Activated CD4-positive, alpha-beta memory T cell treated with anti-CD3 and anti-CD28 coated beads, Interleukin-2, amount 10 ng/mL, durations not matched to agents 7 days and 5 days (primary cell): ENCODE measurements around the gene WDR38. TPM values are rescaled to one million over a fixed set of nuclear protein-coding genes. Genes with fewer than 3 reads are reported as not detected.

ENCODE experiments used
- CTCF ChIA-PET: fragments of 350-600 bp; sonication (Branson Sonifier 250); formaldehyde crosslinking; loops from one replicate; lab custom pipeline; 2021; ENCODE audit warnings: antibody characterized with exemption, inconsistent platforms; lab: Charles Lee
- POLR2A ChIA-PET: fragments of 350-600 bp; sonication (Branson Sonifier 250); formaldehyde crosslinking; loops from one replicate; lab custom pipeline; 2021; ENCODE audit warnings: antibody characterized with exemption; lab: Charles Lee
- DNase-seq: peaks from one replicate; pipeline ENCODE4 v3.0.0-alpha.2; 2020
- H3K27ac Mint-ChIP-seq: one replicate; pipeline ENCODE4 v1.8.0; 2021; ENCODE audit warnings: mild to moderate bottlenecking, mixed read lengths
- H3K27me3 Mint-ChIP-seq: one replicate; pipeline ENCODE4 v1.8.0; 2021; ENCODE audit warnings: mixed read lengths
- H3K36me3 Mint-ChIP-seq: one replicate; pipeline ENCODE4 v1.8.0; 2021; ENCODE audit warnings: low read depth, mixed read lengths
- H3K4me1 Mint-ChIP-seq: one replicate; pipeline ENCODE4 v1.8.0; 2021; ENCODE audit warnings: mixed read lengths
- H3K4me3 Mint-ChIP-seq: one replicate; pipeline ENCODE4 v1.8.0; 2021; ENCODE audit warnings: mild to moderate bottlenecking, mixed read lengths
- H3K9me3 Mint-ChIP-seq: one replicate; pipeline ENCODE4 v1.8.0; 2021; ENCODE audit warnings: mixed read lengths
- total RNA-seq, 2 experiments: library from RNA; stranded (reverse); gene quantifications; one replicate each; pipeline ENCODE4 v1.2.3, GENCODE V29; 2021

WDR38 gene
- not detected for total RNA-seq

- peaks cover 17% of the 10 kb centered on the region for H3K4me1 Mint-ChIP-seq
- no peaks in the 10 kb centered on the region for H3K9me3 Mint-ChIP-seq
- H3K27me3 Mint-ChIP-seq: peaks cover 10% of the 10 kb centered on the region
- H3K36me3 Mint-ChIP-seq: peaks cover 13% of the 10 kb centered on the region
- ChIA-PET POLR2A (interaction anchor here (0.9 to 7.9 kb wide), 10 partner anchors 9 to 388 kb away, joined by 3 to 66 read pairs (median 4); partner anchors contain the start of genes ARPC5L, HSPA5, NR6A1 and RPL35), CTCF (interaction anchor here (0.7 to 13.2 kb wide), 39 partner anchors 8 to 573 kb away, joined by 3 to 264 read pairs (median 4); partner anchors contain the start of genes ARPC5L, NR6A1, OLFML2A and RPL35)
- no peak within 1 kb of the TSS for H3K27ac Mint-ChIP-seq
- H3K4me3 Mint-ChIP-seq: peak within 1 kb of the TSS; percentile 56
- DNase-seq: peak; percentile 76
Observed at GRCh38 chr9:124852829-124853531, at the start of gene WDR38. Gene WDR38, plus strand, starts transcription at chr9:124853460. Its CDS starts 72 bp downstream, at chr9:124853532.

GRCh38 chr9:124803911-124804310 is 49.3 kb upstream of the WDR38 start:
- no peak overlapping the region for H3K27ac Mint-ChIP-seq
- ChIA-PET CTCF (no interaction called here), POLR2A (no interaction called here)
- no peaks in the 10 kb centered on the region for H3K4me1 Mint-ChIP-seq
- no peaks in the 10 kb centered on the region for H3K9me3 Mint-ChIP-seq
- H3K4me3 Mint-ChIP-seq: no peak overlapping the region
- H3K36me3 Mint-ChIP-seq: no peaks in the 10 kb centered on the region
- peaks cover 3% of the 10 kb centered on the region for H3K27me3 Mint-ChIP-seq
- DNase-seq: no peak

GRCh38 chr9:124805186-124805585 is 48.1 kb upstream of the WDR38 start:
- no peaks in the 10 kb centered on the region for H3K36me3 Mint-ChIP-seq
- H3K27ac Mint-ChIP-seq: no peak overlapping the region
- peaks cover 3% of the 10 kb centered on the region for H3K27me3 Mint-ChIP-seq
- no peaks in the 10 kb centered on the region for H3K4me1 Mint-ChIP-seq
- CTCF ChIA-PET: no interaction called here
- POLR2A ChIA-PET: no interaction called here
- DNase-seq: no peak
- no peaks in the 10 kb centered on the region for H3K9me3 Mint-ChIP-seq
- H3K4me3 Mint-ChIP-seq: no peak overlapping the region

- H3K27me3 Mint-ChIP-seq: peaks cover 3% of the 10 kb centered on the region
- H3K27ac Mint-ChIP-seq: no peak overlapping the region
- DNase-seq: no peak
- no peaks in the 10 kb centered on the region for H3K4me1 Mint-ChIP-seq
- no peak overlapping the region for H3K4me3 Mint-ChIP-seq
- ChIA-PET POLR2A (no interaction called here), CTCF (interaction anchor here (1.5 kb wide), 1 partner anchor 44 kb away, joined by 3 read pairs; the partner anchor contains the start of gene WDR38)
- H3K36me3 Mint-ChIP-seq: no peaks in the 10 kb centered on the region
- H3K9me3 Mint-ChIP-seq: no peaks in the 10 kb centered on the region
Observed at GRCh38 chr9:124808246-124808956, 44.9 kb upstream of the WDR38 start.

GRCh38 chr9:124809211-124809610 is 44.0 kb upstream of the WDR38 start:
- no peak overlapping the region for H3K4me3 Mint-ChIP-seq
- H3K27me3 Mint-ChIP-seq: peaks cover 3% of the 10 kb centered on the region
- DNase-seq: no peak
- no peaks in the 10 kb centered on the region for H3K9me3 Mint-ChIP-seq
- ChIA-PET POLR2A (no interaction called here), CTCF (interaction anchor here (1.5 kb wide), 1 partner anchor 44 kb away, joined by 3 read pairs; the partner anchor contains the start of gene WDR38)
- no peak overlapping the region for H3K27ac Mint-ChIP-seq
- no peaks in the 10 kb centered on the region for H3K4me1 Mint-ChIP-seq
- H3K36me3 Mint-ChIP-seq: no peaks in the 10 kb centered on the region

- H3K4me1 Mint-ChIP-seq: no peaks in the 10 kb centered on the region
- H3K9me3 Mint-ChIP-seq: no peaks in the 10 kb centered on the region
- DNase-seq: no peak
- CTCF ChIA-PET: interaction anchor here (0.6 kb wide), 1 partner anchor 58 kb away, joined by 4 read pairs; no protein-coding TSS in a partner anchor
- peaks cover 3% of the 10 kb centered on the region for H3K27me3 Mint-ChIP-seq
- no peak overlapping the region for H3K4me3 Mint-ChIP-seq
- POLR2A ChIA-PET: no interaction called here
- H3K27ac Mint-ChIP-seq: no peak overlapping the region
- H3K36me3 Mint-ChIP-seq: no peaks in the 10 kb centered on the region
Observed at GRCh38 chr9:124809741-124810500, 43.3 kb upstream of the WDR38 start.

GRCh38 chr9:124810663-124811355 is 42.5 kb upstream of the WDR38 start:
- CTCF ChIA-PET: no interaction called here
- POLR2A ChIA-PET: no interaction called here
- DNase-seq: no peak
- H3K27ac Mint-ChIP-seq: no peak overlapping the region
- H3K4me3 Mint-ChIP-seq: no peak overlapping the region
- H3K4me1 Mint-ChIP-seq: no peaks in the 10 kb centered on the region
- H3K9me3 Mint-ChIP-seq: no peaks in the 10 kb centered on the region
- no peaks in the 10 kb centered on the region for H3K36me3 Mint-ChIP-seq
- no peaks in the 10 kb centered on the region for H3K27me3 Mint-ChIP-seq

GRCh38 chr9:124812441-124812876 is 40.8 kb upstream of the WDR38 start:
- Mint-ChIP-seq H3K27me3 (no peaks in the 10 kb centered on the region), H3K4me3 (no peak overlapping the region), H3K36me3 (no peaks in the 10 kb centered on the region), H3K4me1 (peaks cover 2% of the 10 kb centered on the region), H3K9me3 (no peaks in the 10 kb centered on the region), H3K27ac (no peak overlapping the region)
- POLR2A ChIA-PET: no interaction called here
- DNase-seq: no peak
- CTCF ChIA-PET: interaction anchor here (1.0 kb wide), 1 partner anchor 28 kb away, joined by 3 read pairs; no protein-coding TSS in a partner anchor

- CTCF ChIA-PET: interaction anchor here (1.5 kb wide), 1 partner anchor 40 kb away, joined by 3 read pairs; the partner anchor contains the start of gene WDR38
- H3K36me3 Mint-ChIP-seq: no peaks in the 10 kb centered on the region
- no peaks in the 10 kb centered on the region for H3K27me3 Mint-ChIP-seq
- DNase-seq: no peak
- peaks cover 3% of the 10 kb centered on the region for H3K4me1 Mint-ChIP-seq
- H3K4me3 Mint-ChIP-seq: no peak overlapping the region
- POLR2A ChIA-PET: no interaction called here
- no peak overlapping the region for H3K27ac Mint-ChIP-seq
- no peaks in the 10 kb centered on the region for H3K9me3 Mint-ChIP-seq
Observed at GRCh38 chr9:124813041-124813440, 40.2 kb upstream of the WDR38 start.

- no peak for DNase-seq
- Mint-ChIP-seq H3K4me3 (no peak overlapping the region), H3K27ac (no peak overlapping the region), H3K4me1 (peaks cover 9% of the 10 kb centered on the region), H3K27me3 (no peaks in the 10 kb centered on the region), H3K9me3 (no peaks in the 10 kb centered on the region), H3K36me3 (no peaks in the 10 kb centered on the region)
- CTCF ChIA-PET: interaction anchor here (1.5 kb wide), 1 partner anchor 39 kb away, joined by 3 read pairs; the partner anchor contains the start of gene WDR38
- POLR2A ChIA-PET: no interaction called here
Observed at GRCh38 chr9:124813501-124814163, 39.6 kb upstream of the WDR38 start.

- peaks cover 10% of the 10 kb centered on the region for H3K4me1 Mint-ChIP-seq
- no peak overlapping the region for H3K27ac Mint-ChIP-seq
- ChIA-PET CTCF (interaction anchor here (1.5 kb wide), 1 partner anchor 39 kb away, joined by 3 read pairs; the partner anchor contains the start of gene WDR38), POLR2A (no interaction called here)
- no peak for DNase-seq
- no peak overlapping the region for H3K4me3 Mint-ChIP-seq
- H3K36me3 Mint-ChIP-seq: no peaks in the 10 kb centered on the region
- H3K27me3 Mint-ChIP-seq: no peaks in the 10 kb centered on the region
- H3K9me3 Mint-ChIP-seq: no peaks in the 10 kb centered on the region
Observed at GRCh38 chr9:124814164-124814535, 39.1 kb upstream of the WDR38 start.

- Mint-ChIP-seq H3K4me3 (no peak overlapping the region), H3K9me3 (no peaks in the 10 kb centered on the region), H3K27me3 (no peaks in the 10 kb centered on the region), H3K27ac (no peak overlapping the region), H3K4me1 (peaks cover 11% of the 10 kb centered on the region), H3K36me3 (no peaks in the 10 kb centered on the region)
- POLR2A ChIA-PET: no interaction called here
- no peak for DNase-seq
- CTCF ChIA-PET: interaction anchor here (0.7 kb wide), 1 partner anchor 1993 kb away, joined by 4 read pairs; no protein-coding TSS in a partner anchor
Observed at GRCh38 chr9:124815601-124816000, 37.7 kb upstream of the WDR38 start.
